Mammary epithelial cell (primary cell): Measurements from ENCODE around the gene TLE5.

Experiments
- CTCF ChIP-seq, 2 donors: IDR thresholded peaks in 1 of 2; conservative IDR thresholded peaks in 1 of 2; 2 replicates each; pipeline ENCODE4 v1.5.1; 2011 to 2012; ENCODE audit warnings: inconsistent platforms in 2 of 2, low read length in 2 of 2, mild to moderate bottlenecking in 2 of 2, control low read depth in 1 of 2, low read depth in 1 of 2; ENCODE audit not compliant: insufficient read depth in 1 of 2; ENCODE audit errors: extremely low read depth in 1 of 2
- EZH2 ChIP-seq: IDR thresholded peaks from 2 replicates; pipeline ENCODE4 v1.6.1; 2012; ENCODE audit warnings: low read length, inconsistent platforms, borderline replicate concordance

- TF ChIP-seq CTCF (conservative IDR thresholded peaks at IDR 0.05 in 1 of 2, IDR thresholded peaks at IDR 0.05 in 1 of 2; ENCODE audit: extremely low read depth in 1 of 2, insufficient read depth in 1 of 2, low read depth in 1 of 2, low read length in 2 of 2) (no peak), EZH2 (no peak)
These were observed 49.4 kb upstream of the TLE5 start for GRCh38 chr19:3111586-3112247.
